BLaER1 (cell line): ENCODE data around the gene HMG20A.

Source experiments
- H3K27ac ChIP-seq: shearing (Covaris generic); formaldehyde crosslinking; 2 replicates; pipeline ENCODE4 v1.8.1; 2022
- H3K27me3 ChIP-seq: shearing (Covaris generic); formaldehyde crosslinking; 2 replicates; pipeline ENCODE4 v1.8.1; 2022
- H3K36me3 ChIP-seq: shearing (Covaris generic); formaldehyde crosslinking; 2 replicates; pipeline ENCODE4 v1.8.1; 2022
- H3K4me1 ChIP-seq: shearing (Covaris generic); formaldehyde crosslinking; 2 replicates; pipeline ENCODE4 v1.8.1; 2022
- H3K4me2 ChIP-seq: shearing (Covaris generic); formaldehyde crosslinking; 2 replicates; pipeline ENCODE4 v1.8.1; 2022
- H3K4me3 ChIP-seq: shearing (Covaris generic); formaldehyde crosslinking; 2 replicates; pipeline ENCODE4 v1.8.1; 2022
- H3K9ac ChIP-seq: shearing (Covaris generic); formaldehyde crosslinking; 2 replicates; pipeline ENCODE4 v1.8.1; 2022
- H3K9me3 ChIP-seq: shearing (Covaris generic); formaldehyde crosslinking; 2 replicates; pipeline ENCODE4 v1.8.1; 2022
- H4K20me1 ChIP-seq: shearing (Covaris generic); formaldehyde crosslinking; 2 replicates; pipeline ENCODE4 v1.8.1; 2022
- Cebpa-rat ChIP-seq: shearing (Covaris generic); IDR thresholded peaks from 2 replicates; pipeline ENCODE4 v1.8.1; 2022

HMG20A gene

DNA sequence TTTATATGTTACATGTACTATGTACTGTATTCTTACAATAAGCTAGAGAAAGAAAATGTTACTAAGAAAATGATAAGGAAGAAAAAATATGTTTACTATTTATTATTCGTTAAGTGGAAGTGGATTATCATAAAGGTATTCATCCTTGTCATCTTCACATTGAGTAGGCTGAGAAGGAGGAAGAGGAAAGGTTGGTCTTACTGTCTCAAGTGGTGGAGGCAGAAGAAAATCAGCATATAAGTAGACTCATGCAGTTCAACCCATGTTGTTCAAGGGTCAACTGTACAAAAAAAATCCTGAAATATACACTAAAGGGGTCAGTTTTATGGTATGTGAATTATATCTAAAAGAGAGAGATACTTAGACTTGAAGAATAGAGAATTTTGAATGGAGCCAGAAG, 5.7 kb downstream of the HMG20A start:
- peaks cover 26% of the 10 kb centered on the region for H3K4me1 ChIP-seq
- no peaks in the 10 kb centered on the region for H3K36me3 ChIP-seq
- H3K9me3 ChIP-seq: no peaks in the 10 kb centered on the region
- no peak for TF ChIP-seq Cebpa-rat
- no peak overlapping the region for H3K4me3 ChIP-seq
- peaks cover 77% of the 10 kb centered on the region for H4K20me1 ChIP-seq
- no peaks in the 10 kb centered on the region for H3K27me3 ChIP-seq
- no peak overlapping the region for H3K4me2 ChIP-seq
- no peak overlapping the region for H3K9ac ChIP-seq
- H3K27ac ChIP-seq: no peak overlapping the region

DNA sequence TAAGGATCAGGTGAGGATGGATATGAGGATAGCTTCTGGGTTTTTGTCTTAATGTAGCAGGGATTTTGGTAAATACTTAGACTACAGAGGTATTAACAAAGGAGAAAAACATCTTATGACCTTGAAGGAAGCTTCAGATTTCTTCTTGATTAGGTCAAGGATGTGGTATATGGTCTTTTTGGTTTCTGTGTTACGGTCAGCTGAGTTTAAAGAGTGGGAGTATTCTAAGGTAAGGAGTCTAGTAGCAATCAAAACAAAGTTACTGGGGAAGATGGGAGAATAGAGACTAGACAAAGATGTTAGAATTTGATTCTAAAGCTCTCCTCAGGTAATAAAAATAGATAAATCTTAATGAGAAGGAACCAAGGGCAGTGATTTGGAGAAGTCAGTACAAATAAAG, 6.2 kb downstream of the HMG20A start:
- Histone ChIP-seq H3K4me2 (no peak overlapping the region), H4K20me1 (peaks cover 77% of the 10 kb centered on the region), H3K9ac (no peak overlapping the region), H3K27me3 (no peaks in the 10 kb centered on the region), H3K36me3 (no peaks in the 10 kb centered on the region), H3K4me3 (no peak overlapping the region), H3K27ac (no peak overlapping the region), H3K9me3 (no peaks in the 10 kb centered on the region), H3K4me1 (peaks cover 21% of the 10 kb centered on the region)
- TF ChIP-seq Cebpa-rat: no peak

DNA sequence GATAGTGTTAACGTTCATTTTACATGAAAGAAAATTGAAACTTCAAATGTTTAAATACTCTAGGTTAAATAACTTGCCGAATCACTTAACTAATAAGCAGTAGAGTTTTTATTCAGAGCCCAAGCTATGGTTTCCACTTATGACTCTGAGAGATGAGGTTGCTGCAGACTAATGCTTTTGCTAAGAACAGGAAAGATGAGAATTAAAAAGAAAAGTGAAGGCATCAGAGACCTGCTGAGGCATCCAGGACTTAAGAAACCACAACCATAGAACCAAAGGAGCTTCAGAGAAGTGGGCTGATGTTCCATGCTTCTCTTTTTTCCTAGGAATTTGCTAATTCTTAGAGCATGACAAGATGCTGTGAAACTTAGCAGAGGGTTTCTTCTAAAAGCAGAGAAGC, 9.5 kb downstream of the HMG20A start:
- no peak overlapping the region for H3K27ac ChIP-seq
- H3K9me3 ChIP-seq: no peaks in the 10 kb centered on the region
- peaks cover 5% of the 10 kb centered on the region; the same call in 1 of the 2 replicates for H3K36me3 ChIP-seq
- no peak overlapping the region for H3K9ac ChIP-seq
- H3K27me3 ChIP-seq: no peaks in the 10 kb centered on the region
- H4K20me1 ChIP-seq: peaks cover 78% of the 10 kb centered on the region; the same call in 1 of the 2 replicates
- no peak for TF ChIP-seq Cebpa-rat
- no peak overlapping the region for H3K4me3 ChIP-seq
- no peak overlapping the region for H3K4me2 ChIP-seq
- 0 out of 2 replicates have a peak, but pooled peaks cover 6% of the 10 kb centered on the region for H3K4me1 ChIP-seq

DNA sequence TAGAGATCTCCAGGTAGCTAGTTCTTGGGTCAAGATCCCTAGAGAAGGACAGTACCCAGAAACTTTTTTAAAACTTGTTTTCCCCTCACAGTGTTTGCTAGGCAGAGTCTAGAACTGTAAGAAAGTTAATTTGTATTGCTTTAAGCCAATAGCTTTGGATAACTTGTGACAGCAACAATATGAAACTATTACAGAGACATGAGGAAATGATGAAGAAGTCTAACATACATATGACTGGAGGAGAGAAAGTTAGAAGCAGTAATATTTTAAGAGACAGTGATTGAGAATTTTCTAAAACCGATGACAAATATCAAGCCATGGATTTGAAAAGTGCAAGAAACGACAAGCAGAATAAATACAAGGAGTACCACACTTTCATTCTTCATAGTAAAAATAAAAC, 10.0 kb downstream of the HMG20A start:
- Histone ChIP-seq H3K9ac (no peak overlapping the region), H3K36me3 (peaks cover 7% of the 10 kb centered on the region; the same call in 1 of the 2 replicates), H3K4me3 (no peak overlapping the region), H4K20me1 (peaks cover 78% of the 10 kb centered on the region), H3K27ac (no peak overlapping the region), H3K4me1 (0 out of 2 replicates have a peak, but pooled peaks cover 6% of the 10 kb centered on the region), H3K4me2 (no peak overlapping the region), H3K27me3 (no peaks in the 10 kb centered on the region), H3K9me3 (no peaks in the 10 kb centered on the region)
- TF ChIP-seq Cebpa-rat: no peak

DNA sequence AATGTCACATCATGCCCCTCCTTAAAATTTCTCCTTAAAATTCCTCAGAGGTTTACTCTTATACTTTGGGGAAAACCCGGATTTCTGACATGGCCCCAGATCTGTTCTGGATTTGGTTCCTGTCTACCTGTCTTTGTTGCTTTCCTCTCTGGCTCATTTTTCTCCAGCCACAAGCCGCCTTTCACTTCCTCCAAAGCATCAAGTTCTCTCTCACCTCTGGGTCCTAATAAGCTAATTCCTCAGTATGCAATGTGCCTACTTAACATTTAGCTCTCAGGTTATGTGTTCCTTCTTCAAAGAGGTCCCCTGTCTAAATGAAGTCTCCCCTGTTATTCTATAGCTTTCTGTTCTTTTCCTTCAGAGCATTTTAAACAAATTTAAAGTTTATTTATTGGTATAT, 16.1 kb downstream of the HMG20A start:
- Histone ChIP-seq H3K27me3 (no peaks in the 10 kb centered on the region), H3K36me3 (peaks cover 7% of the 10 kb centered on the region; the same call in 1 of the 2 replicates), H3K4me1 (no peaks in the 10 kb centered on the region), H4K20me1 (peaks cover 85% of the 10 kb centered on the region), H3K9ac (no peak overlapping the region), H3K4me3 (no peak overlapping the region), H3K4me2 (no peak overlapping the region), H3K9me3 (no peaks in the 10 kb centered on the region), H3K27ac (no peak overlapping the region)
- no peak for TF ChIP-seq Cebpa-rat

DNA sequence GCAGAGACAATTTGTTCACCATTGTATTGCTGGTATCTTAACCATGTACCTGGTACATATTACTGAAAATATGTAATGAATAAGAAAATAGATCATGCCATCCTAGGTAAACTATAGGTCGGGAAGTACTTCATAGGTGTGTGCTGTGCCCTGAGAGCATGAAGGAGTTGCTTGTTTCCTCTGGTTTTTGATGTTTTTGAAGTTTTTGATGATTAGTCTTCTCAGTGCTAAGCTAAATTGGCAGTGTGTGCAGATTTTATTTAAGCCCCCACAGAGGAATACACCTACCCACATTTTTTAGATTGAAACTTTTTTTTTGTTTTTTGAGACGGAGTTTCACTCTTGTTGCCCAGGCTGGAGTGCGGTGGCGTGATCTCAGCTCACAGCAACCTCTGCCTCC, 16.6 kb downstream of the HMG20A start:
- Histone ChIP-seq H4K20me1 (peaks cover 89% of the 10 kb centered on the region), H3K27me3 (no peaks in the 10 kb centered on the region), H3K4me2 (no peak overlapping the region), H3K36me3 (peaks cover 7% of the 10 kb centered on the region; the same call in 1 of the 2 replicates), H3K4me3 (no peak overlapping the region), H3K9ac (no peak overlapping the region), H3K9me3 (no peaks in the 10 kb centered on the region), H3K4me1 (no peaks in the 10 kb centered on the region), H3K27ac (no peak overlapping the region)
- TF ChIP-seq Cebpa-rat: no peak

DNA sequence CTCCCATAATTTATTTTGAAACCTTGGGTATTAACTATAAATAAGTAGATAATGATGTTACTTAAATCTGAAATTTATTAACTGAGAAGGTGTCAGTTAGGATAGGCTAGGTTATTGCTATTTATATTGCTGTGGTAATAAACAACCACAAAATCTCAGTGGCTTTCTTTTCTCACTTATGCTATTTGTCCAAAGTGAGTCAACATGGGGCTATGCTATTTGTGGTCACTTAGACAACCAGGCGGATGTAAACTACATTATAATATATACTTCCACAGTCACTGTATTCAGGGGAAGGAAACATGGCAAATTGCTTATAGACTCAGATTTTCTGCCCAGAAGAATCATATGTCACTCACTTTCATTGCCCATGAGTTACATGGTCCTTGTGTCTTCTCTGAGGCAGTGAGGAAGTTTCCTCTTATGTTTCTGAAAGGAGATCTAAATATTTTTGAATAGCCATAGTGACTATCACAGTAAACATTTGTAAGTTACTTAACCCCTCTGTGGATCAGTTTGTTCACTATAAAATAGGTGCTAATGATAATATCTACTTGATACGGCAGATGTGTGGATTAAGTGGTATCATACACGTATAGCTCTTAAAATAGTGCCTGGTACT, 19.8 kb downstream of the HMG20A start:
- Histone ChIP-seq H4K20me1 (peaks cover 95% of the 10 kb centered on the region), H3K36me3 (0 out of 2 replicates have a peak, but pooled peaks cover under 1% of the 10 kb centered on the region), H3K9me3 (no peaks in the 10 kb centered on the region), H3K4me2 (no peak overlapping the region), H3K4me3 (no peak overlapping the region), H3K9ac (no peak overlapping the region), H3K27ac (no peak overlapping the region), H3K27me3 (no peaks in the 10 kb centered on the region), H3K4me1 (no peaks in the 10 kb centered on the region)
- TF ChIP-seq Cebpa-rat: no peak

DNA sequence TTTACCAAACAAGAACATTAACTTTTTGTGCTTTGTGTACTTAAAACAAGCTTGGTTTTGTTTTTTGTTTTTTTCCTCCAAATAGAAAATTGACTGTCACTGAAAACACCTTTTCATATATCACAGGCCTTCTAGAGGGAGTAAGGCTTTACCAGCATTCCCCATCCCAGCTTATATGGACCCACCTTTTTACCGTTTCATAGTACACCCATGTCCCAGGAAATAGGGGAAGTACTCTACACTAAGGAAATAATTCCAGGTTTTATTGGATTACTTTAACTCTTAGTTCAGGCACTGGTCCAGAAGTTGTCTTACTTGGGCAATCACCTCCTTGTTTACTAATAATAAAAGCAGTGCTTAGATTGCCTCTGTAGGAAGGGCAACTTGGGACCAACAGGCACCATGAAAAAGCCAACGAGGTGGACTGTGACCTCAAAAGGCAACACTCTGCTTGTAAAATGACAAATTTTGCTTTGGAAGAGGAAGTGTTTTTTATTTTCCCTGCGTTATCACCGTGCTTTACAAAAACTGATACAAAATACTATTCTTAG, 26.2 kb downstream of the HMG20A start:
- Histone ChIP-seq H3K27me3 (no peaks in the 10 kb centered on the region), H3K27ac (no peak overlapping the region), H4K20me1 (peaks cover 67% of the 10 kb centered on the region), H3K4me3 (no peak overlapping the region), H3K36me3 (peaks cover 41% of the 10 kb centered on the region), H3K4me2 (no peak overlapping the region), H3K9me3 (no peaks in the 10 kb centered on the region), H3K4me1 (peaks cover 4% of the 10 kb centered on the region; the same call in 1 of the 2 replicates), H3K9ac (no peak overlapping the region; the same call in 1 of the 2 replicates)
- no peak for TF ChIP-seq Cebpa-rat

DNA sequence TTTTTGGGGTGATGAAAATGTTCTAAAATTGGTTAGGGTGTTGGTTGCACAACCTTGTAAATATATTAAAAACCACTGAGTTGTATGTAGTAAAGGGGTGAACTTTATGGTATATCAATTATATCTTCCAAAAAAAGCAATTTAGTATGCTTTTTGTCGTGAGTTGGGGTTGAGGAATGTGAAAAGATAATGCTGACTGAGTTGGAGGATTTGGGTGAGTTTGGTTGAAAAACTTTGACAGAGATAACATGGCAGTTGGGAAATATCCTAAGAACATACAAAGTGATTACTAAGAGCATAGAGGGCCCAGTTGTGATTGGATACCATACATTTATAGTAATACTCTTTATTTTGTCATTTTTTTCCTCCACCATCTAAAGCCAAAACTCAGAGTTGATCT, 33.6 kb downstream of the HMG20A start:
- Histone ChIP-seq H3K9me3 (no peaks in the 10 kb centered on the region), H3K27me3 (no peaks in the 10 kb centered on the region), H4K20me1 (no peaks in the 10 kb centered on the region; the same call in 1 of the 2 replicates), H3K4me3 (no peak overlapping the region), H3K36me3 (peaks cover 39% of the 10 kb centered on the region), H3K4me1 (peaks cover 21% of the 10 kb centered on the region), H3K9ac (no peak overlapping the region), H3K4me2 (no peak overlapping the region), H3K27ac (no peak overlapping the region)
- TF ChIP-seq Cebpa-rat: no peak

DNA sequence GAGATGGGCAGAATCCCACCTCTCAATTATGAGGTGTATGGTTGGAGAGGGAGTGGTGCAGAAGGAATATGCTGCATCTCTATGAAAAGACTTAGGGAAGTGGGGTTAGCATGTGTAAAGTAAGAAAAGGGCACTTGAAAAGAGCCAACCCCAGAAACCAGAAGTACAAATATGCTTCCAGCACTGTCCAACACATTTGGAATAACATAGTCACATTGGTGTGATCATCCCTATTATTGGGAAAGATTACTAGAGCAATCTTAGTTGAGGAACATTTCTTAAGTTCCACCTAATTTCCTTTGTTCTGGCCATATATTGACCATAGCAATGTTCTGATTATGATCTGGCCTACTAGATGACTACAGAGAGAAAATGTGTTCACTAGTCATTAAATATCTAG, 34.3 kb downstream of the HMG20A start:
- Histone ChIP-seq H3K27ac (no peak overlapping the region), H3K4me2 (no peak overlapping the region), H3K36me3 (peaks cover 39% of the 10 kb centered on the region), H3K9ac (no peak overlapping the region), H3K4me1 (peaks cover 21% of the 10 kb centered on the region), H3K9me3 (no peaks in the 10 kb centered on the region), H3K4me3 (no peak overlapping the region), H3K27me3 (no peaks in the 10 kb centered on the region), H4K20me1 (no peaks in the 10 kb centered on the region; the same call in 1 of the 2 replicates)
- TF ChIP-seq Cebpa-rat: no peak
